A549 (cell line): ENCODE data around the gene PTX4. TPM values are rescaled to one million over a fixed set of nuclear protein-coding genes. Genes with fewer than 3 reads are reported as not detected.

Experiments used
- ATAC-seq, 2 experiments: fragments of 200-7000 bp in 1 of 2; fragments of >200 bp in 1 of 2; cut with Nextera tagmentation in 1 of 2; cut with Tn5 transposase in 1 of 2; 3 replicates each; pipeline versions ENCODE4 v1.8.0 to v1.9.1; 2018 to 2020; ENCODE audit warnings: mild to moderate bottlenecking in 1 of 2, moderate library complexity in 1 of 2
- CTCF ChIA-PET: fragments of 300-600 bp; sonication (Branson Sonifier 250); formaldehyde crosslinking; extraction: SDS; loops from one replicate; lab custom pipeline; 2021; ENCODE audit warnings: antibody characterized with exemption, inconsistent platforms; lab: Yijun Ruan, JAX
- POLR2A ChIA-PET: fragments of 350-600 bp; formaldehyde crosslinking; extraction: SDS; loops from one replicate; lab custom pipeline; 2021; ENCODE audit warnings: antibody characterized with exemption, inconsistent platforms; lab: Yijun Ruan, JAX
- DNase-seq, 2 experiments: peaks; one replicate each; pipeline versions ENCODE4 v3.0.0 to v3.0.0-alpha.2; 2011 to 2016; ENCODE audit warnings: low read depth in 1 of 2, low spot score in 1 of 2
- FAIRE-seq: peaks from 2 replicates; lab custom pipeline; 2011; peaks lifted over from hg19 to GRCh38; lab: Jason Lieb, UNC
- H3K27ac ChIP-seq, 2 experiments: fragments of >200 bp; sonication (Bioruptor Twin); formaldehyde crosslinking; 3 replicates each; pipeline ENCODE4 v1.5.1; 2016 to 2017
- H3K4me1 ChIP-seq: fragments of >200 bp; sonication (Bioruptor Twin); formaldehyde crosslinking; 3 replicates; pipeline ENCODE4 v1.6.1; 2016
- H3K4me2 ChIP-seq: fragments of >200 bp; sonication (Bioruptor Twin); formaldehyde crosslinking; 3 replicates; pipeline ENCODE4 v1.6.1; 2016
- H3K4me3 ChIP-seq: fragments of >200 bp; sonication (Bioruptor Twin); formaldehyde crosslinking; 3 replicates; pipeline ENCODE4 v1.5.1; 2016
- H3K9me3 ChIP-seq: fragments of >200 bp; sonication (Bioruptor Twin); formaldehyde crosslinking; 3 replicates; pipeline ENCODE4 v1.6.1; 2016
- ATOH8 ChIP-seq: fragments of 250-450 bp; sonication (Bioruptor Pico); IDR thresholded peaks from 2 replicates; pipeline ENCODE4 v1.5.0; 2020; ENCODE audit warnings: low read depth, mild to moderate bottlenecking, moderate library complexity
- CBX2 ChIP-seq: fragments of 200-600 bp; sonication (generic); IDR thresholded peaks from 2 replicates; pipeline ENCODE4 v1.6.1; 2016; ENCODE audit warnings: low read depth, mild to moderate bottlenecking, borderline replicate concordance
- CEBPB ChIP-seq, 2 experiments: fragments of >200 bp in 1 of 2; sonication (Bioruptor Twin) in 1 of 2; formaldehyde crosslinking in 1 of 2; IDR thresholded peaks; 2 replicates each; pipeline ENCODE4 v1.6.1; 2012 to 2016
- CHD4 ChIP-seq: fragments of 200-600 bp; sonication (generic); IDR thresholded peaks from 2 replicates; pipeline ENCODE4 v1.6.1; 2016; ENCODE audit warnings: antibody characterized with exemption, mild to moderate bottlenecking, borderline replicate concordance
- EHF ChIP-seq: fragments of 250-450 bp; sonication (Bioruptor Pico); IDR thresholded peaks from 2 replicates; pipeline ENCODE4 v1.5.0; 2020; ENCODE audit warnings: mild to moderate bottlenecking
- EP300 ChIP-seq, 2 experiments: fragments of >200 bp; sonication (Bioruptor Twin); formaldehyde crosslinking; IDR thresholded peaks; 2 replicates in 1 of 2; 3 replicates in 1 of 2; pipeline ENCODE4 v1.6.1; 2016 to 2017
- FOXS1 ChIP-seq: fragments of 250-450 bp; sonication (Bioruptor Pico); IDR thresholded peaks from 2 replicates; pipeline ENCODE4 v1.5.0; 2020; ENCODE audit warnings: mild to moderate bottlenecking, moderate library complexity
- HDAC2 ChIP-seq: fragments of 200-600 bp; sonication (generic); IDR thresholded peaks from 2 replicates; pipeline ENCODE4 v1.6.1; 2016
- MAFK ChIP-seq: fragments of 450-650 bp; IDR thresholded peaks from 2 replicates; pipeline ENCODE4 v1.6.1; 2014; ENCODE audit not compliant: partially characterized antibody
- NFE2L2 ChIP-seq: fragments of 150-350 bp; conservative IDR thresholded peaks from 2 replicates; pipeline ENCODE4 v1.6.1; 2014; ENCODE audit warnings: low read length
- PBX3 ChIP-seq: IDR thresholded peaks from 2 replicates; pipeline ENCODE4 v1.6.1; 2012
- RARB ChIP-seq: fragments of 250-450 bp; sonication (Bioruptor Pico); IDR thresholded peaks from 2 replicates; pipeline ENCODE4 v1.8.0; 2021; ENCODE audit warnings: mild to moderate bottlenecking, moderate library complexity
- RFX5 ChIP-seq: fragments of 450-650 bp; IDR thresholded peaks from 2 replicates; pipeline ENCODE4 v1.7.1; 2014; ENCODE audit warnings: antibody characterized with exemption, mild to moderate bottlenecking, moderate library complexity
- SMC3 ChIP-seq: fragments of >200 bp; sonication (Bioruptor Twin); formaldehyde crosslinking; IDR thresholded peaks from 3 replicates; pipeline ENCODE4 v1.6.1; 2018; ENCODE audit warnings: inconsistent platforms
- SREBF2 ChIP-seq: fragments of 450-650 bp; IDR thresholded peaks from 2 replicates; pipeline ENCODE4 v1.6.1; 2014; ENCODE audit warnings: mild to moderate bottlenecking, moderate library complexity
- TP53 ChIP-seq: fragments of 250-450 bp; sonication (Bioruptor Pico); IDR thresholded peaks from 2 replicates; pipeline ENCODE4 v1.5.0; 2021; ENCODE audit warnings: mild to moderate bottlenecking, moderate library complexity
- ZC3H11A ChIP-seq: fragments of 450-650 bp; IDR thresholded peaks from 2 replicates; pipeline ENCODE4 v1.6.1; 2014; ENCODE audit warnings: antibody characterized with exemption, mild to moderate bottlenecking
- ZFP36 ChIP-seq: fragments of 450-650 bp; IDR thresholded peaks from 2 replicates; pipeline ENCODE4 v1.6.1; 2014; ENCODE audit warnings: borderline replicate concordance; ENCODE audit not compliant: partially characterized antibody
- WGBS: methylation state at CpG from one replicate; pipeline ENCODE4 v1.1.6; 2017; ENCODE audit errors: missing lambda C conversion rate; 5-methylcytosine and 5-hydroxymethylcytosine counted together
- polyA plus RNA-seq, 4 experiments: library from polyadenylated mRNA; depleted of rRNA in 3 of 4; stranded (reverse); fragments of >200 nt; fragmentation: RNase III in 1 of 4; extraction: RNeasy Plus Mini Kit Qiagen cat#74134 plus additional on column Dnase treatment in 1 of 4; gene quantifications; 2 replicates in 3 of 4; 3 replicates in 1 of 4; pipeline ENCODE4 v1.2.3, GENCODE V29; 2011 to 2017
- TF ChIP-seq, protein P1 (sequence below): fragments of 450-650 bp; IDR thresholded peaks from 2 replicates; pipeline ENCODE4 v1.6.1; 2014; ENCODE audit warnings: antibody characterized with exemption
- TF ChIP-seq, protein P2 (sequence below): fragments of 150-350 bp; IDR thresholded peaks from 2 replicates; pipeline ENCODE4 v1.6.1; 2014; ENCODE audit warnings: low read depth, mild to moderate bottlenecking, low read length
- TF ChIP-seq, protein P3 (sequence below): fragments of >200 bp; sonication (Bioruptor Twin); formaldehyde crosslinking; IDR thresholded peaks from 3 replicates; pipeline ENCODE4 v1.5.1; 2016
- TF ChIP-seq, protein P4 (sequence below): IDR thresholded peaks from 2 replicates; pipeline ENCODE4 v1.6.1; 2012

The PTX4 gene
- polyA plus RNA-seq, 2 of the 4 experiments (the other 2 are of a cell fraction) = not detected

- no peak overlapping the region for H3K4me3 ChIP-seq
- no peaks in the 10 kb centered on the region for H3K4me1 ChIP-seq
- TF ChIP-seq RFX5 (no peak), CHD4 (no peak), RARB (CRISPR knock-in tag) (no peak), EHF (CRISPR knock-in tag) (no peak), PBX3 (no peak), EP300 (IDR thresholded peaks at IDR 0.05) (no peak), NFE2L2 (no peak), ATOH8 (CRISPR knock-in tag) (no peak), CEBPB (IDR thresholded peaks at IDR 0.05) (no peak)
- TF ChIP-seq, protein P1, sequence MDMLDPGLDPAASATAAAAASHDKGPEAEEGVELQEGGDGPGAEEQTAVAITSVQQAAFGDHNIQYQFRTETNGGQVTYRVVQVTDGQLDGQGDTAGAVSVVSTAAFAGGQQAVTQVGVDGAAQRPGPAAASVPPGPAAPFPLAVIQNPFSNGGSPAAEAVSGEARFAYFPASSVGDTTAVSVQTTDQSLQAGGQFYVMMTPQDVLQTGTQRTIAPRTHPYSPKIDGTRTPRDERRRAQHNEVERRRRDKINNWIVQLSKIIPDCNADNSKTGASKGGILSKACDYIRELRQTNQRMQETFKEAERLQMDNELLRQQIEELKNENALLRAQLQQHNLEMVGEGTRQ = no peak
- TF ChIP-seq, all 56 proteins: peak for 0
- H3K4me2 ChIP-seq = no peak overlapping the region
- FAIRE-seq = no peak
- ATAC-seq = no peak
- no peak for DNase-seq
- 85% methylated on average over 12 of the region's 27 CpGs for WGBS
- ChIA-PET POLR2A (interaction anchor here (1.1 kb wide), 1 partner anchor 19 kb away, joined by 3 read pairs; the partner anchor contains the start of gene UQCC4), CTCF (interaction anchor here (9.2 kb wide), 1 partner anchor 12 kb away, joined by 57 read pairs; no protein-coding TSS in a partner anchor)
- H3K27ac ChIP-seq = no peak overlapping the region
- no peaks in the 10 kb centered on the region for H3K9me3 ChIP-seq
These were observed 49.6 kb downstream of the PTX4 start for GRCh38 chr16:1439058-1439698.

DNA sequence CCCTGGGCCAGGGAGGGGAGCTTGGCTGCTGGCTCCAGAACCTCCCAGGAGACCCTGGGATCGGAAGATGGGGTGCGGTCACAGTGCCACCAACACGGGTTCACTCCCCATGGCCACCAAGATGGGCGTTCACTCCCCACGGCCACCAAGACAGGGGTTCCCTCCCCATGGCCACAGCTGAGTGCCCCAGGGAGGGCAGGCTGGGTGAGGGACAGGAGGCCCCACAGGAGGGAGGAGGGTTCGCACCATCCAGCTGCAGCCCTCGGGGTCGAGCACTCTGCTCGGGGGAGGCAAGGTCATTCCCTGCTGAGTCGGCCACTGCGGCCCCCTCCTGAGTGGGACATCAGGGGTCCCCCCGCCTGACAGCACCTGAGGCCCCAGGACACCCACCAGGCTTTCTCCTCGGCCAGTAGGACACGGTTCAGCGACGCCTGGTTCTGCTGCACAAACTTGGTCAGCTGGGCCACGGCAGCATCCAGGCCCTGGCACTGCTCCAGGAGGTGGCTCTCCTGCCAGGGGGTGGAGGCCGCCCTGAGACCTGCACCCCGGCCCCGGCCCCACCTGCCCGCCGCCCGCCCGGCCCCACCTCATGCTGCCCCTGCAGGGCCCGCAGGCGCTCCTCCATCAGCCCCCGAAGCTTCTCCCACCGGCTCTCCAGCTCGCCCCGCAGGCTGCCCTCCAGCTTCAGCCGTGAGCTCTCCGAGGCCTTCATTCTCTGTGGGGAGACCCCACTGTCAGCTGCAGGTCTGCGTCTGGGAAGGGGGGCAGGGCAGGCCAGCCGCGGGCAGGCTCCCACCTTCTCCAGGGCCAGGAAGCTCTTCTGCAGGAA is 50.3 kb downstream of the PTX4 start:
- CTCF ChIA-PET = interaction anchor here (0.5 to 9.2 kb wide), 4 partner anchors 11 to 186 kb away, joined by 3 to 57 read pairs (median 3); no protein-coding TSS in a partner anchor

More for the DNA sequence above, 50.3 kb downstream of the PTX4 start:
- no peak for ATAC-seq
- no peaks in the 10 kb centered on the region for H3K9me3 ChIP-seq
- POLR2A ChIA-PET = interaction anchor here (1.1 kb wide), 1 partner anchor 18 kb away, joined by 3 read pairs; the partner anchor contains the start of gene UQCC4
- 76% methylated on average over 19 of the region's 35 CpGs for WGBS
- TF ChIP-seq, protein P2, sequence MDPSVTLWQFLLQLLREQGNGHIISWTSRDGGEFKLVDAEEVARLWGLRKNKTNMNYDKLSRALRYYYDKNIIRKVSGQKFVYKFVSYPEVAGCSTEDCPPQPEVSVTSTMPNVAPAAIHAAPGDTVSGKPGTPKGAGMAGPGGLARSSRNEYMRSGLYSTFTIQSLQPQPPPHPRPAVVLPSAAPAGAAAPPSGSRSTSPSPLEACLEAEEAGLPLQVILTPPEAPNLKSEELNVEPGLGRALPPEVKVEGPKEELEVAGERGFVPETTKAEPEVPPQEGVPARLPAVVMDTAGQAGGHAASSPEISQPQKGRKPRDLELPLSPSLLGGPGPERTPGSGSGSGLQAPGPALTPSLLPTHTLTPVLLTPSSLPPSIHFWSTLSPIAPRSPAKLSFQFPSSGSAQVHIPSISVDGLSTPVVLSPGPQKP = no peak
- TF ChIP-seq TP53 (CRISPR knock-in tag) = no peak
- TF ChIP-seq, protein P3, sequence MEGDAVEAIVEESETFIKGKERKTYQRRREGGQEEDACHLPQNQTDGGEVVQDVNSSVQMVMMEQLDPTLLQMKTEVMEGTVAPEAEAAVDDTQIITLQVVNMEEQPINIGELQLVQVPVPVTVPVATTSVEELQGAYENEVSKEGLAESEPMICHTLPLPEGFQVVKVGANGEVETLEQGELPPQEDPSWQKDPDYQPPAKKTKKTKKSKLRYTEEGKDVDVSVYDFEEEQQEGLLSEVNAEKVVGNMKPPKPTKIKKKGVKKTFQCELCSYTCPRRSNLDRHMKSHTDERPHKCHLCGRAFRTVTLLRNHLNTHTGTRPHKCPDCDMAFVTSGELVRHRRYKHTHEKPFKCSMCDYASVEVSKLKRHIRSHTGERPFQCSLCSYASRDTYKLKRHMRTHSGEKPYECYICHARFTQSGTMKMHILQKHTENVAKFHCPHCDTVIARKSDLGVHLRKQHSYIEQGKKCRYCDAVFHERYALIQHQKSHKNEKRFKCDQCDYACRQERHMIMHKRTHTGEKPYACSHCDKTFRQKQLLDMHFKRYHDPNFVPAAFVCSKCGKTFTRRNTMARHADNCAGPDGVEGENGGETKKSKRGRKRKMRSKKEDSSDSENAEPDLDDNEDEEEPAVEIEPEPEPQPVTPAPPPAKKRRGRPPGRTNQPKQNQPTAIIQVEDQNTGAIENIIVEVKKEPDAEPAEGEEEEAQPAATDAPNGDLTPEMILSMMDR = no peak
- no peak for TF ChIP-seq ZFP36
- TF ChIP-seq FOXS1 (CRISPR knock-in tag) = no peak
- TF ChIP-seq CHD4 = no peak
- no peak for TF ChIP-seq SREBF2
- TF ChIP-seq CEBPB (IDR thresholded peaks at IDR 0.05) = no peak
- no peak for TF ChIP-seq CBX2
- no peak for TF ChIP-seq MAFK
- TF ChIP-seq, protein P4, sequence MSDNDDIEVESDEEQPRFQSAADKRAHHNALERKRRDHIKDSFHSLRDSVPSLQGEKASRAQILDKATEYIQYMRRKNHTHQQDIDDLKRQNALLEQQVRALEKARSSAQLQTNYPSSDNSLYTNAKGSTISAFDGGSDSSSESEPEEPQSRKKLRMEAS = no peak
- TF ChIP-seq EHF (CRISPR knock-in tag) = no peak
- TF ChIP-seq ZC3H11A = no peak
- TF ChIP-seq SMC3 = no peak
- no peak for TF ChIP-seq HDAC2
- H3K4me3 ChIP-seq = no peak overlapping the region
- no peak for DNase-seq
- H3K4me1 ChIP-seq = no peaks in the 10 kb centered on the region
- no peak overlapping the region for H3K27ac ChIP-seq
- FAIRE-seq = no peak
- H3K4me2 ChIP-seq = no peak overlapping the region
